Adipose tissue (tissue), 3 donors: ENCODE data around the gene IL22RA1. TPM values are rescaled to one million over a fixed set of nuclear protein-coding genes. Genes with fewer than 3 reads are reported as not detected.

Experiments used
- H3K27ac ChIP-seq: one replicate; pipeline ENCODE4 v1.5.1; 2013; ENCODE audit warnings: low read depth, low read length
- WGBS, 3 donors: extraction: QIAGEN DNeasy Blood & Tissue Kit; methylation state at CpG; one replicate each; pipeline ENCODE4 v1.1.7; 2013; 5-methylcytosine and 5-hydroxymethylcytosine counted together
- polyA plus RNA-seq, 3 donors: library from polyadenylated mRNA; stranded (reverse); fragments of 200-250 nt; gene quantifications; one replicate each; pipeline ENCODE4 v1.2.3, GENCODE V29; 2013
- donor health status: healthy with polysubstance abuse.
- donor health status: Bipolar disorder and iron deficiency.
- donor health status: healthy.

IL22RA1 gene
- polyA plus RNA-seq, 3 donors, result 0.25 to 200 (median 0.34) TPM

DNA sequence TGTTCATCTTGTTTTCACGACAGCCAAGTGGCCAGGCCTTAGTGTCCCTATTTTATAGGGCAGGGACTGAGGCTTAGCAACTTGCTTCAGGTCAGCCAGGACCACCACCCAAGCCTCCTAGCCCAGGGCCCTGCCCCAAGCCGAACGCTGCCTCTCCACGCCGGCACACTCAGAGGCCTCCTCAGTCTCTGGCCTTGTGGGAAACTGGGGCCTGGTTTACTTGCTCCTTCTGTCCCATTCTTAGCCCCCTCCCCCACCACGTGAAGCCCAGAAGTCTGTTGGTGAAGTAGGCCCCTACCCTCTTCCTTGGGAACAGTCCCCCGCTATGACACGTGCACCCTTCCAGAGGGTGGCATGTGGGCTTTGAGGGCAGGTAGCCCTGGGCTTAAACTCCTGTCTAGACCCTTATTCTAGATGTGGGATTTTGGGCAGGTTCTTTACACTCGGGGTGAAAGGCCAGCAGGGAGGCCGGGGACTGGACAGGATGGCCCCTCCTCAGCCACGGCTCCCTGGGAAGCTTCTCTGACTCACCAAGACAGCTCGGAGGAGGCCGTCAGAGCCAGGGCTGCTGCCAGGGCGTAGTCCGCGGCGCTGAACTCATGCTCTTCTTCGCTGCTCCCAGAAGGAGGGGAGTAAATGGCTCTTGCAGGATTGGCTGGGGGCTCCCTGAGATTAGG lies 35.3 kb downstream of the IL22RA1 start:
- no peak overlapping the region for H3K27ac ChIP-seq
- 81 to 89% (median 81%) methylated on average over 18 of the region's 18 CpGs for WGBS, 3 donors

GRCh38 chr1:24105368-24106160 lies 37.4 kb downstream of the IL22RA1 start:
- H3K27ac ChIP-seq, result no peak overlapping the region
- WGBS, 3 donors, result 84 to 91% (median 91%) methylated on average over 16 to 19 of the region's 19 CpGs

- H3K27ac ChIP-seq, result no peak overlapping the region
- 95 to 99% (median 97%) methylated on average over 7 of the region's 7 CpGs for WGBS, 3 donors
These were observed 38.1 kb downstream of the IL22RA1 start for GRCh38 chr1:24104854-24105253.

GRCh38 chr1:24103879-24104278 lies 39.1 kb downstream of the IL22RA1 start:
- 92 to 94% (median 94%) methylated on average over 3 of the region's 3 CpGs for WGBS, 3 donors
- H3K27ac ChIP-seq, result no peak overlapping the region

- H3K27ac ChIP-seq, result no peak overlapping the region
- WGBS, 3 donors, result 33 to 58% (median 54%) methylated on average over 3 of the region's 3 CpGs
These were observed 39.5 kb downstream of the IL22RA1 start for GRCh38 chr1:24103408-24103807.

GRCh38 chr1:24102961-24103360 lies 40.0 kb downstream of the IL22RA1 start:
- 57 to 74% (median 71%) methylated on average over 8 of the region's 8 CpGs for WGBS, 3 donors
- H3K27ac ChIP-seq, result no peak overlapping the region

DNA sequence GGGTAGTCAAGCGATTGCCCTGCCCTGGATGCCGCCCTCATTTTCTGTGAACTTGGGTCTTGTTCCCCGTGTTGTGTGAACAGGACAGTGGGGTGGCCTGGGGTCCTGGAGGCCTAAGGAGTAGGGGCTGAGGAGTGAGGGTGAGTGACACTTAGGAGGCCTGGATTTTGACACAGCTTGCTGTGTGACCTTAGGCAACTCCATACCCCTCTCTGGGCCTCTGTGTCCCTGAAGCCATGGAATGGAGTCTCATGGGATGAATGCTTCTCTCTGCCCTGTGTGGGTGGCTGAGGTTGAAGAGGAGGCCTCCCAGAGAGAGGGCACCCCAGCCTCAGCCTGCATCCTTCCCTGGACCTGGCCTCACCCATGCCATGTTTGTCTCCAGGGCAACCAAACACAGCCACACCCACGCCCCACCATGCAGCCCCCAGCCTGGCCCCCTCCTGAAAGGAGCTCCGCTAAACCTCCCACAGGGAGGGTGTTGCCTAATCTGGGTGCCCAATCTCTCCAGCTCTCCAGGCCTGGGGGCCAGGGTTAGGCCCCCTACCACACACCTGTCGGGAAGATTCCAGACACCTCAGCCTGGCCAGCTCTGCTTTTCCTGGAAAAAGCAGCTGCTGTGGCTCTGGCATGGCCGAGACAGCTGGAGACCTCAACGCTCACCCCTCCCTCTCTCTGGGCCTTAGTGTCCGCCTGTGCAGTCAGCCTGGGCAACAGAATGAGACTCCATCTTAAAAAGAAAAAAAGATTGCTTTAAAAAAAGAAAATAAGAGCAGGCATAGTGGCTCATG lies 40.9 kb downstream of the IL22RA1 start:
- no peak overlapping the region for H3K27ac ChIP-seq
- WGBS, 3 donors, result 68 to 73% (median 71%) methylated on average over 9 of the region's 9 CpGs

DNA sequence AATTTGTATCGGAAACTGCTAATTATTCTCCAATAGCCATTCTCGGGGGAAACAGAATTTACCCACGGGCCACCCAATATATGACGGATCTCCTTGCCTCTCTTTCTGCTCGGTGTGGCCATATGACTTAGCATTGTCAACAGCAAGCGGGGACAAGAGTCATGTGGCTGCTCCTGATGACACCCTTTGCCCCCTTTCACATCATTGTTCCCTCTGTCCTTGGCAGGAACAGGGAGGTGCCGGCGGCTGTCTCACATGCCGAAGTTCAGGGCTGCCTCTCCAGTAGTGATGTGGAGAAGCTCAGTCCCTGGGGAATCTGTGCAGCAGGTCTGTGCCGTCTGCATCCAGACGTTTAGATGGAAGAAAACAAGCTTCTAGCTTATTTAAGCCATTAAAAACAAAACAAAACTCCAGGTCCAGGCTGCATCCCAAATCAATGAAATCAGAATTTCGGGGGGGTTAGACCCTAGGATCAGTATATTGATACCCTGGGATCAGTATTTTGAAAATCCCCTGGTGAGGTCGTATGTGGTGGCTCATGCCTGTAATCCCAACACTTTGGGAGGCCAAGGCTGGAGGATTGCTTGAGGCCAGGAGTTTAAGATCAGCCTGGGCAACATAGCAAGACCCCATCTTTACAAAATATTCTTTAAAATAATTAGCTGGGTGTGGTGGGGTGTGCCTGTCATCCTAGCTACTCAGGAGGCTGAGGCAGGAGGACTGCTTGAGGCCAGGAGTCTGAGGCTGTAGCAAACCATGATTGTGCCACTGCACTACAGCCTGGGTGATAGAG lies 41.8 kb downstream of the IL22RA1 start:
- WGBS, 3 donors, result 76 to 85% (median 79%) methylated on average over 13 of the region's 13 CpGs

DNA sequence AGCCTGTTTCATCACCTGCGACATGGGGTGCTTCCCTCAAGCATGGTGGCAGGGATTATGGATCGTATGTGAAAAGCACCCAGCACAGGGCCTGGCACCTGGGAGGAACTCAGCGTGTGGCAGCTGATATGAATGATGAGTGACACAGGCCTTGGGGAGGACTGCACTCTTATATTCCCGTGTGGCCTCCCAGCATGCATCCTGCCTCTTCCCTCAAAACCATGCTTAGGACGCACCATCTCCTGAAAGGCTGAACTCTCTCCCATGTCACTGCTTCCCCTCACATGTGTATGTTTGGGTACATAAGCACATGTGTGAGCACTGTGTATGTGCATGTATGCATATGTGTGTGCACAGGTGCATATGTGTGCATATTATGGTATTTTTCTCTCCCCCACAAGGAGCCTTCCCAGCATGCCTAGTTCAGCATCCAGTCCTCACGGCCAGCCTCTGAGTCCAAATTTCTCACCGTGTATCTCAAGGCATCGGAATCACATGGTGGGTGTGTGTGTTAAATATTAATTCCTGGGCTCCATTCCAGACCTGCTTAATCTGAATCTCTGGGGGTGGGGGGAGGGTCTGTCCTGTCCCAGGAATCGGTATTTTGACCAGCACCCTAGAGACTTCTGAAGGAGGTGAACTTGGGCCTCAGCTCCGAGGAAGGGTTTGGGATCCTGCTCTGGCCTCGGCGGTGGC lies 43.8 kb downstream of the IL22RA1 start:
- H3K27ac ChIP-seq, result no peak overlapping the region
- 49 to 75% (median 69%) methylated on average over 12 of the region's 12 CpGs for WGBS, 3 donors

More for the DNA sequence above, 41.8 kb downstream of the IL22RA1 start:
- H3K27ac ChIP-seq, result no peak overlapping the region

DNA sequence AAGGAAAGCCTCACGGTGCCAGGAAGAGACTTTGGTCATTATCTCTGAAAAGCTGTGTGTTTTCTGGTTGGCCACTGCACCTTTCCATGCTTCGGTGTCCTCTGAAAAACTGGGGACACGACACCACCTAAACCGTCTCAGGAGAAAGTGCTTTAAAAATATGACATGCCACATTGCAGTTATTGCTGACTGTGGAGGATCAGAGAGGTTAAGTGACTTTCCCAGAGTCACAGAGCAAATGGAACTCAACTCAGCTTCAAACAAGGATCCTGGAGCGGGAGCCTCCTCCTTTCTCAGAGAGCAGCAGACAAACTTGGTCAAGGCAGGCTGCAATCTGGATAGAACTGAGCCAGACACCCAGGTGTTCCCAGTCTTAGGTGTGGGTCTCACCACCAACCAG lies 44.8 kb downstream of the IL22RA1 start:
- no peak overlapping the region for H3K27ac ChIP-seq
- WGBS, 3 donors, result 84 to 92% (median 86%) methylated on average over 5 of the region's 5 CpGs

DNA sequence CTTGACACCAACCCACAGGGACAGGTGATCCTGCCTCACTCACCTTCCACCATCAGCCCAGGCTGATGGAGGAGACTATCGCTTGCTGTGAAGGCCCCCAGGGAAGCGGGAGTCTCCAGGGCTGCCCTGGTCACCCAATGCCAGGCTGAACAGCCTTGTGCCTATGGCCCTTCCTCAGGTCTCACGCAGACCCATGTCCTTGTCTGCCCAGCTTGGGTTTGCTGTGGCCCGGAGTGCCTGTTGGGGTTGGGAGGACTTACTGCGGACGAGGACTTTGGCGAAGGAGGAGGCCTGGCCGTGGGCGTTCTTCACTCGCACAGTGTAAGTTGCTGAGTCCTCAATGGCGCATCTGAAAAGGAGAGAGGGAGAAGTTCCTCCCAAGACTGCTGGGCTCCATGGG lies 45.3 kb downstream of the IL22RA1 start:
- 90 to 99% (median 92%) methylated on average over 11 of the region's 11 CpGs for WGBS, 3 donors
- H3K27ac ChIP-seq, result no peak overlapping the region

DNA sequence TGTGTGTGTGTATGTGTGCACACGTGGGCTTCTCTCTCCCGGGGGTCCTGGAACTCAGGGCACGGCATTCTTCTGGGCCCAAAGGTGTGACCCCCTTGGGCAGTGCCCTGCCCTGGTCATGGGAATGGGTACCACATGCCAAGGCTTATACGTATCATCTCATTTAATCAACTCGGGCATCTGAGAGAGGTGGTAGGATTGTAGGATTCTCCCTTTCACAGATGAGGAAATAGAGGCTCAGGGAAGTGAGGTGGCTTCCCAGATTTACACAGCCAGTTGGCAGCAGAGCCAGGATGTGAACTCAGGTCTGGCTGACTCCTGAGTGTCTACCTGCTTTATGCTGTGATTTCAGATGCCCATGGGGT lies 46.2 kb downstream of the IL22RA1 start:
- 83 to 88% (median 87%) methylated on average over 5 of the region's 5 CpGs for WGBS, 3 donors

GRCh38 chr1:24096009-24096738 lies 46.8 kb downstream of the IL22RA1 start:
- WGBS, 3 donors, result 89 to 91% (median 89%) methylated on average over 8 of the region's 8 CpGs
- no peak overlapping the region for H3K27ac ChIP-seq

More for the DNA sequence above, 46.2 kb downstream of the IL22RA1 start:
- H3K27ac ChIP-seq, result no peak overlapping the region

DNA sequence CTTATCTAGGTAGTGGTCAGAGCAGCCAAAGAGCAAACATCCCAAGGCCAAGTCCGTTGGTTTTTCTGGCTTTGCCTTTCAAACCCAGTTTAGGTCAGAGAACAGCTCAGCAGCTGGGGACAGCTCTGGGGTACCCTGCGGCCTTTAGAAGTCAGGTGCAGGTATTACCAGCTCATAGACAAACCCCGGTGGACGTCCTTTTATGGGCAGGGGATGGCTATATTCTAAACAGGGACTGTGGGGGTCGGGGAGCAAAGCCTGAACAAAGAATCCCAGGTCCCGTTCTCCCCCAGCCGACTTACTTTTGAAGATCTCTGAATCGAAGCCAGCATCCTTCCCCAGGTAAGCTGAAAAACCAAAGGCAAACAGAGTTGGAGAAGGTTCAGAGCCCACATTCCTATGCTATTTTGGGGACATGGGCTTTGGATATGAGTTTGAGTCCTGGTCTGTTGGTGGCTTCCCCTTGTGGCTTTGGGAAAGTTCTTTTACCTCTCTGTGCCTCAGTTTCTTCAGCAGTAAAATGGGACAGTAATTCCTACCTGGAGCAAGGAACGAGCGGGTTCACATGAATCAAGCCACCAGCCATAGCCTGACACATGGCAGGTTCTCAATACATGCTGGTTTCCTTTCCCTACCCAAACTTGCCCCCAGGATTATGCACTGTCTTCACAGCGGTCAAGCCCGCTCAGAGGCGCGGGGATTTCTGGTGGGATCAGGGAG lies 47.6 kb downstream of the IL22RA1 start:
- no peak overlapping the region for H3K27ac ChIP-seq
- WGBS, 3 donors, result 70 to 77% (median 77%) methylated on average over 14 of the region's 14 CpGs

DNA sequence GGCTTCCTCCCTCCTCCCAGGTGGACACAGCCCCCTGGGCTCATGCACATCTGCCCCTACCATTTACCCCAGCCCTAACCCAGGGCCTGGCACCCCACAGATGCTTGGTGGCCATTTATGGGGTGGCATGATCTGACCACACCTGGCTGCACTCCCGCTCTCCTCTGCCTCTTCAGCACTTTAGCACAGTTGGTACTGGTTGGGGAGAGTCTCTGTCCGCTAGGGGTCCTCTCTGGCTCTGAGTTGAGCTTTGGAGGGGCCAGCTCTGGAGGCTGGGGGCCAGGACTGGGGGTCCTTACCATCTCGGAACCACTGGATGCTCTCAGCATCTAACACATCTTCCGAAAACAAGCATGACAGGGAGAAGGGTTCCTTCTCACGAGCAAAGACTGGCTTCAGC lies 48.4 kb downstream of the IL22RA1 start:
- WGBS, 3 donors, result 78 to 87% (median 83%) methylated on average over 5 of the region's 5 CpGs
- no peak overlapping the region for H3K27ac ChIP-seq

- 58 to 81% (median 62%) methylated on average over 9 of the region's 9 CpGs for WGBS, 3 donors
- H3K27ac ChIP-seq, result no peak overlapping the region
These were observed 49.2 kb downstream of the IL22RA1 start for GRCh38 chr1:24093732-24094131.

- no peak overlapping the region for H3K27ac ChIP-seq
These were observed 50.0 kb downstream of the IL22RA1 start for GRCh38 chr1:24092979-24093378.

More at GRCh38 chr1:24092979-24093378, 50.0 kb downstream of the IL22RA1 start:
- 92 to 97% (median 95%) methylated on average over 9 of the region's 9 CpGs for WGBS, 3 donors
